Ascending aorta (tissue), 2 donors: Measurements from ENCODE around the gene ADAM33. TPM values are rescaled to one million over a fixed set of nuclear protein-coding genes. Genes with fewer than 3 reads are reported as not detected.

Source experiments
- DNase-seq, 2 donors: peaks; one replicate each; pipeline ENCODE4 v3.0.0-alpha.2; 2019; ENCODE audit warnings: low spot score in 2 of 2
- H3K27ac ChIP-seq, 2 donors: fragments of 200-600 bp; sonication (generic); one replicate each; pipeline ENCODE4 v1.5.1; 2016 to 2017; ENCODE audit warnings: mild to moderate bottlenecking in 1 of 2
- H3K27me3 ChIP-seq: fragments of 200-600 bp; sonication (generic); one replicate; pipeline ENCODE4 v1.5.1; 2017
- H3K36me3 ChIP-seq, 2 donors: fragments of 200-600 bp; sonication (generic); one replicate each; pipeline ENCODE4 v1.5.1; 2016
- H3K4me1 ChIP-seq, 2 donors: fragments of 200-600 bp; sonication (generic); one replicate each; pipeline ENCODE4 v1.5.1; 2016 to 2017; ENCODE audit warnings: mild to moderate bottlenecking in 1 of 2
- H3K4me3 ChIP-seq, 2 donors: fragments of 200-600 bp; sonication (generic); one replicate each; pipeline ENCODE4 v1.5.1; 2016 to 2017; ENCODE audit warnings: mild to moderate bottlenecking in 1 of 2
- H3K9me3 ChIP-seq, 2 donors: fragments of 200-600 bp; sonication (generic); one replicate each; pipeline ENCODE4 v1.5.1; 2016
- intact Hi-C: fragments of 100-400 bp; cut with DNase I; formaldehyde crosslinking; loops from one replicate; pipeline ENCODE4 v1.15.1; 2023
- total RNA-seq: library from RNA; depleted of rRNA; stranded (reverse); fragments of >200 nt; gene quantifications from one replicate; pipeline ENCODE4 v1.1.0, GENCODE V29; 2016
- TF ChIP-seq, protein P1 (sequence below), 3 experiments: fragments of 200-600 bp in 2 of 3; fragments of 450-650 bp in 1 of 3; sonication (generic) in 2 of 3; IDR thresholded peaks; one replicate each; pipeline ENCODE4 v1.5.1; 2016 to 2019; ENCODE audit warnings: antibody characterized with exemption in 3 of 3, mild to moderate bottlenecking in 1 of 3, moderate library complexity in 1 of 3

ADAM33 gene
- total RNA-seq, 1 donor from 2014 or later: 234 TPM

DNA sequence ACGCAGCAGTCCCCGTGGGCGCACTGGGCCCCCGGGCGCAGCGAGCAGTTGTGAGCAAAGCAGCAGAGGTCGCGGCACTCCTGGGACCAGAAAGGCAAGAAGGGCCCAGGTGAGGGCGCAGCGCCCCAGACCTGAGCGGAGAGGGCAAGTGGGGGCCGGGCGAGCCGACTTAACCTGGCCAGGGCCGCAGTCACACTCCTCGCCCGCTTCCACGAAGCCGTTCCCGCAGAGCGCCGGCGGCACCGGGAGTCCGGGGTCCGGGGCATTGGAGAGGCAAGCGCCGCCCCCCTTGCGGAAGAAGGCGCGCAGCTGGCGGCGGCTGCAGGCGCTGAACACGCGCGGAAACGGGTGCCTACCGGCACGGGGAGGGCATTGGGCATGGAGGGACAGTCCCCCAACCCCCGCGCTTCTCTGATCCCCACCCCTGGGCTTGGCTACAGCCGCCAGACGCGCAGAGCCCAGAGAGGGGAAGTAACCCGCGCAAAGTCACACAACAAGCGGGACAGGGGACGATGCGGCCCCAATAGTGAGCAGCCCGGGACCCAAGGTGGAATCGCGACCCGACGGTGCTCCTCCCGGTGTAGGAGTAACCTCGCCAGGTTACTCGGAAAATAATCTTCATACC, 9.2 kb downstream of the ADAM33 start:
- Histone ChIP-seq H3K36me3 (peaks cover 37 to 62% of the 10 kb centered on the region in 2 donors), H3K4me1 (peaks cover 9 to 10% of the 10 kb centered on the region in 2 donors), H3K27me3 (no peaks in the 10 kb centered on the region), H3K4me3 (no peak overlapping the region), H3K9me3 (no peaks in the 10 kb centered on the region), H3K27ac (no peak overlapping the region)
- intact Hi-C loops: no loop called here
- TF ChIP-seq, protein P1, sequence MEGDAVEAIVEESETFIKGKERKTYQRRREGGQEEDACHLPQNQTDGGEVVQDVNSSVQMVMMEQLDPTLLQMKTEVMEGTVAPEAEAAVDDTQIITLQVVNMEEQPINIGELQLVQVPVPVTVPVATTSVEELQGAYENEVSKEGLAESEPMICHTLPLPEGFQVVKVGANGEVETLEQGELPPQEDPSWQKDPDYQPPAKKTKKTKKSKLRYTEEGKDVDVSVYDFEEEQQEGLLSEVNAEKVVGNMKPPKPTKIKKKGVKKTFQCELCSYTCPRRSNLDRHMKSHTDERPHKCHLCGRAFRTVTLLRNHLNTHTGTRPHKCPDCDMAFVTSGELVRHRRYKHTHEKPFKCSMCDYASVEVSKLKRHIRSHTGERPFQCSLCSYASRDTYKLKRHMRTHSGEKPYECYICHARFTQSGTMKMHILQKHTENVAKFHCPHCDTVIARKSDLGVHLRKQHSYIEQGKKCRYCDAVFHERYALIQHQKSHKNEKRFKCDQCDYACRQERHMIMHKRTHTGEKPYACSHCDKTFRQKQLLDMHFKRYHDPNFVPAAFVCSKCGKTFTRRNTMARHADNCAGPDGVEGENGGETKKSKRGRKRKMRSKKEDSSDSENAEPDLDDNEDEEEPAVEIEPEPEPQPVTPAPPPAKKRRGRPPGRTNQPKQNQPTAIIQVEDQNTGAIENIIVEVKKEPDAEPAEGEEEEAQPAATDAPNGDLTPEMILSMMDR (IDR thresholded peaks at IDR 0.05): no peak
- DNase-seq: no peak

DNA sequence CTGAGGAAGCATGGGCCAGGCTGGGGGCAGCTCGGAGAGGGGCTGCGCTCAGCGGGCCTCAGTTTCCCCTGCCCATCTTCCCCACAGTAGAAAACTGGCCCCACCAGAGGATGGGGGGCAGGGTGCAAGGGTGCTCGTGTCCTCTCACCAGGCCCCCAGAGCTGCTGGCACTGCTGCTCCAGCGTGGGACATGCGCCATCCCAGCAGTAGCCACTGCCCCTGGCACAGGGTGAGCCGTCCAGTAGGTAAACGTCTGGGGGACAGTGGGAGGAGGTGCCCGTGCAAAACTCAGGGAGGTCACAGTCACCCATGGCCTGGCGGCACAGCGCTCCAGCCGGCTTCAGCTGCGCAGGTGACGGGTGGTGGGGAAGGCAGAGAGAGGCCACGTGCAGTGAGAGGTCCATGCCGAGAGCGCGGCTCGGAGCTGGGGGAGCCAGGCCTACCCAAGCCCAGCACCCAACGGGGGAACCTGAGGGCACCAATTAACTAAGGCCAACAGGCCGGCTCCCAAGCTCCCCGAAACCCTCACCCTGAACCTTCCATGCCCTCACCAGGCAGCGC, 9.7 kb downstream of the ADAM33 start:
- DNase-seq: no peak
- TF ChIP-seq, protein P1 (IDR thresholded peaks at IDR 0.05): no peak
- Histone ChIP-seq H3K9me3 (no peaks in the 10 kb centered on the region), H3K36me3 (peaks cover 37 to 62% of the 10 kb centered on the region in 2 donors), H3K27ac (no peak overlapping the region), H3K4me3 (no peak overlapping the region), H3K4me1 (peaks cover 3 to 4% of the 10 kb centered on the region in 2 donors), H3K27me3 (no peaks in the 10 kb centered on the region)
- intact Hi-C loops: no loop called here

DNA sequence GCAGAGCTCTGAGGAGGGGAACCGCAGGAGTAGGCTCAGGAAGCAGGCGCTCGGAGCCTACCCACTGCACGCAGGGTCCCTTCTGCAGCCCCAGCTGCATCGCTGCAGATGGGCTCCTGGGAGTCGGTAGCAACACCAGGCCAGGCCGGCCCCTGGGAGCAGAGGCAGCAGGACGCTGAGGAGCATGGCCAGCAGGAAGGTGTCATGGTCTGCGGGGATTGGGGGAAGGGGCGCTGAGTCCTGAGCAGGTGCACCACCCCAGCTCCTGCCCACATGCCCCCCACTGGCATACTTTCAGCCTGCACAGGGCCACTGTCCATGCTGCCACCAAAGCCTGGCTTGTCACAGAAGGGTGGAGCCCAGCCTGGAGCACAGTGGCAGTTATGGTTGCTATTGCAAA, 10.9 kb downstream of the ADAM33 start:
- intact Hi-C loops: no loop called here
- no peaks in the 10 kb centered on the region for H3K27me3 ChIP-seq
- H3K36me3 ChIP-seq: peaks cover 35 to 62% of the 10 kb centered on the region in 2 donors
- DNase-seq: no peak
- H3K4me1 ChIP-seq: no peaks in the 10 kb centered on the region
- H3K27ac ChIP-seq: no peak overlapping the region
- no peak overlapping the region for H3K4me3 ChIP-seq
- TF ChIP-seq, protein P1 (IDR thresholded peaks at IDR 0.05): no peak
- H3K9me3 ChIP-seq: no peaks in the 10 kb centered on the region

DNA sequence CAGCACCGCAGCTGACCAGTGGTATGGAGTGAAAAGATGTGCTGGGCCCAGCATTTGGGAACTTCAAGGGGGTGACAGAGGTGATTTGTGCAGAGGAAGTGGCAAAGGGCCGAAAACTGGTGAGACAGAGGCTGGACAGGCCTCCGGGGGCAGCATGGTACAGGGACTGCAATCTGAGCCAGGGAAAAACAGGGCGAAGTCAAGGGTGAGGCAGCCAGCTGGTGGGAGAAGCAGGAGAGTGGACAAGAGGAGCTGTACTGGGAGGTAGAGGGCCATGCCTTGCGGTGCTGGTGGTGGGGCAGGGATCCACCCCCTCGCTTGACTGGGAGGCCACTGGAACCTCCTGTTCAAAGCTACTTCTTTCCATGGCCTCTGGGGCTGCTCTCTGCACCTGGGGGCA, 11.3 kb downstream of the ADAM33 start:
- TF ChIP-seq, protein P1 (IDR thresholded peaks at IDR 0.05): no peak
- Histone ChIP-seq H3K4me1 (no peaks in the 10 kb centered on the region), H3K9me3 (no peaks in the 10 kb centered on the region), H3K4me3 (no peak overlapping the region), H3K27me3 (no peaks in the 10 kb centered on the region), H3K27ac (no peak overlapping the region), H3K36me3 (peaks cover 33 to 62% of the 10 kb centered on the region in 2 donors)
- DNase-seq: no peak
- intact Hi-C loops: no loop called here

DNA sequence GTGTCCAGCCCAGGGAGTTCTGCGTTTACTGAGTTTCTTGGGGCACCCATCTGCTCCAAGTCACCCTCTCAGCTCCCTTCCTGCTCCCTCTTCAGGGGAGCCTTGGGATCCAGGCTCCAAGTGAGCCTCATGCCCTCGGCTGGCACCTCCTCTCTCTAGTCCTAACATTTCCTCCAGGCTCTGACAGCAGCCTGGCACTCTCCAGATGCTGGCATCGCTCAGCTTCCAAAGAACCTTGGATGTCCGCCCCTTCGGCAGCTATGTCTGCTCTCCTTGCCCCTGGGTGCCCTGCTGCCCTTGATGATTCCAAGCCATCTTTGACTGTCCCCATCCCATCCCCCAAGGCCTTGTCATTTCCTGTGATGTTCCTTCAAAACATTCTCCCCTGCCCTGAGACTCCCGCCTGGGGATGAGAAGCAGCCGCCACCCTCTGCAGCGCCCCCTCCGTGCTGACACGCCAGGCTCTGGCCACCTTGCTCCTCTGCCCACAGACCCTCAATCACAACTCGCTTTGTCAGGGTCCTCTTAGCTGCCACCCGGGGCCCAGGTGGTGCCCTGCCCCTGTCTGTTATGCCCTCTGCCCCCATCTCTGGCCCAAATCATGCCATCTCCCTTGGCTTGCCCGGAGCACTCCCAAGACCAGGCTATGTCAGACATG, 12.0 kb downstream of the ADAM33 start:
- intact Hi-C loops: no loop called here
- Histone ChIP-seq H3K27me3 (no peaks in the 10 kb centered on the region), H3K27ac (no peak overlapping the region), H3K4me1 (no peaks in the 10 kb centered on the region), H3K36me3 (peaks cover 31 to 57% of the 10 kb centered on the region in 2 donors), H3K4me3 (no peak overlapping the region), H3K9me3 (no peaks in the 10 kb centered on the region)
- TF ChIP-seq, protein P1 (IDR thresholded peaks at IDR 0.05): no peak
- no peak for DNase-seq
